Glutamatergic neuron (in vitro differentiated cells): ENCODE data around the gene HRH2. TPM values are rescaled to one million over a fixed set of nuclear protein-coding genes. Genes with fewer than 3 reads are reported as not detected.
A peak's percentile ranks its signal among the peaks of the same experiment; 100 is the strongest.
"Not testable (repeated sequence)": the region's sequence is repeated elsewhere in the genome, so short reads cannot be mapped to it uniquely, and the experiment has no call there.

Experiments used
- DNase-seq: peaks from one replicate; pipeline ENCODE4 v3.0.0; 2022
- H3K27ac Mint-ChIP-seq: one replicate; pipeline ENCODE4 v1.8.0; 2020; ENCODE audit warnings: mild to moderate bottlenecking, mixed read lengths, inconsistent platforms; ENCODE audit not compliant: unreplicated experiment
- H3K27me3 Mint-ChIP-seq: one replicate; pipeline ENCODE4 v1.8.0; 2020; ENCODE audit warnings: mild to moderate bottlenecking, moderate library complexity, mixed read lengths, inconsistent platforms; ENCODE audit not compliant: unreplicated experiment
- H3K36me3 Mint-ChIP-seq: one replicate; pipeline ENCODE4 v1.8.0; 2020; ENCODE audit warnings: mild to moderate bottlenecking, mixed read lengths, inconsistent platforms; ENCODE audit not compliant: unreplicated experiment
- H3K4me1 Mint-ChIP-seq: one replicate; pipeline ENCODE4 v1.8.0; 2020; ENCODE audit warnings: mild to moderate bottlenecking, low read depth, mixed read lengths, inconsistent platforms; ENCODE audit not compliant: unreplicated experiment
- H3K4me3 Mint-ChIP-seq: one replicate; pipeline ENCODE4 v1.8.0; 2020; ENCODE audit warnings: mild to moderate bottlenecking, mixed read lengths, inconsistent platforms; ENCODE audit not compliant: unreplicated experiment
- H3K9me3 Mint-ChIP-seq: one replicate; pipeline ENCODE4 v1.8.0; 2020; ENCODE audit warnings: mild to moderate bottlenecking, moderate library complexity, mixed read lengths, inconsistent platforms; ENCODE audit not compliant: unreplicated experiment
- CTCF ChIP-seq: fragments of 200-600 bp; sonication (generic); IDR thresholded peaks from one replicate; pipeline ENCODE4 v1.5.0; 2021; ENCODE audit not compliant: partially characterized antibody, unreplicated experiment
- total RNA-seq: library from RNA; stranded (reverse); fragmentation: NEBNext Ultra II Directional; extraction: Animal tissue kit (Norgen Biotek cat#: 25700); gene quantifications from one replicate; pipeline ENCODE4 v1.2.1, GENCODE V29; 2021; ENCODE audit not compliant: unreplicated experiment

HRH2 gene
- total RNA-seq, 1 donor from 2014 or later: not detected

- peaks cover 36% of the 10 kb centered on the region for H3K36me3 Mint-ChIP-seq
- H3K27ac Mint-ChIP-seq: no peak overlapping the region
- H3K9me3 Mint-ChIP-seq: peaks cover 12% of the 10 kb centered on the region
- no peak for TF ChIP-seq CTCF
- H3K4me3 Mint-ChIP-seq: no peak overlapping the region
- H3K27me3 Mint-ChIP-seq: peaks cover 3% of the 10 kb centered on the region
- no peak for DNase-seq
- H3K4me1 Mint-ChIP-seq: peaks cover 4% of the 10 kb centered on the region
These were observed 58.0 kb downstream of the HRH2 start for GRCh38 chr5:175715627-175716522.

GRCh38 chr5:175717837-175718236 lies 60.0 kb downstream of the HRH2 start:
- Mint-ChIP-seq H3K27me3 (peaks cover 1% of the 10 kb centered on the region), H3K27ac (no peak overlapping the region), H3K4me3 (no peak overlapping the region), H3K4me1 (peaks cover 1% of the 10 kb centered on the region), H3K9me3 (peaks cover 6% of the 10 kb centered on the region), H3K36me3 (peaks cover 22% of the 10 kb centered on the region)
- no peak for TF ChIP-seq CTCF
- DNase-seq: no peak

- TF ChIP-seq CTCF: peak; percentile 87
- peak; percentile 68 for DNase-seq
- Mint-ChIP-seq H3K4me1 (no peaks in the 10 kb centered on the region), H3K36me3 (peaks cover 22% of the 10 kb centered on the region), H3K27me3 (no peaks in the 10 kb centered on the region), H3K9me3 (peaks cover 6% of the 10 kb centered on the region), H3K27ac (no peak overlapping the region), H3K4me3 (no peak overlapping the region)
These were observed 60.7 kb downstream of the HRH2 start for GRCh38 chr5:175718401-175719108.

- DNase-seq, H3K4me3 Mint-ChIP-seq, H3K27me3 Mint-ChIP-seq, H3K9me3 Mint-ChIP-seq, H3K27ac Mint-ChIP-seq, H3K4me1 Mint-ChIP-seq: not testable (repeated sequence)
- TF ChIP-seq CTCF: peak; percentile 45
- peaks cover 20% of the 10 kb centered on the region for H3K36me3 Mint-ChIP-seq
These were observed 61.2 kb downstream of the HRH2 start for GRCh38 chr5:175719109-175719432.
